Measurements from ENCODE around the gene SOCS2.
"Not testable (repeated sequence)": the region's sequence is repeated elsewhere in the genome, so short reads cannot be mapped to it uniquely, and the experiment has no call there.

SOCS2 gene

DNA sequence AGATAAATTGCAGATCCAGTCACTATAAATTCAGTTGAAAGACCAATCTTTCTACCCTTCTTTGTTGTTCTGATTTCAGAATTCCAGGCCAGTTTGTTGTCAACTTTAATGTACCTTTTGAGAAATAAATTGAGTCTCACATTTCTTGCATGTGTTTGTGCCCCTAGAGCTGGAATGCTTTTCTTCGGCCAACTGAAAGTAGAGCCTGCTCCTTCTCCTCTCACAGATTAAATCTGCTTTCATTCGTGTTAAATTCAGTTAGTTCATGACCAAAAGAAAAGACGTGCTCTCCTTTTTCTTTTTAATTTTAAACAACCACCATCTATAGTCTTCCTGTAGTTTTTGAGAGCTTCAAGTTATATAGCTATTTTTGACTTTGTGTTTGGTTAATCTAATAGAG lies 22.9 kb downstream of the SOCS2 start:
- no peak for DNase-seq

DNA sequence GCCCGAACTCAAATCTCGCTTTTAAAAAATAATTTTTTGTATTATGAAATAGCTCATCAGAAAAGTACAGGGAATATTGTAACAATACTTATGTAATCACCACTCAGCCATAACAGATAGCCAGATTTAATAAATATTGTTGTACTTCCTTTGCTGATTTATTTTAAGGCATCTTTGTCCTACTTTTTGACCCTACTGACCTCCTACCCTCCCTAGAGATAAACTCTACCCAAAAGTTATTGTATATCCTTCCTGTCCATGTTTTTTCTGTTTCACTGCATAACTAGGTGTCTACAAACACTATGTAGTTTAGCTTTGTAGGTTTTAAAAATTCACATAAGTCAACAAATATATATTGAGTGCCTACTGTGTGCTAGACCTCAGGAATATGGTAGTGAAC lies 25.1 kb downstream of the SOCS2 start:
- DNase-seq: no peak

DNA sequence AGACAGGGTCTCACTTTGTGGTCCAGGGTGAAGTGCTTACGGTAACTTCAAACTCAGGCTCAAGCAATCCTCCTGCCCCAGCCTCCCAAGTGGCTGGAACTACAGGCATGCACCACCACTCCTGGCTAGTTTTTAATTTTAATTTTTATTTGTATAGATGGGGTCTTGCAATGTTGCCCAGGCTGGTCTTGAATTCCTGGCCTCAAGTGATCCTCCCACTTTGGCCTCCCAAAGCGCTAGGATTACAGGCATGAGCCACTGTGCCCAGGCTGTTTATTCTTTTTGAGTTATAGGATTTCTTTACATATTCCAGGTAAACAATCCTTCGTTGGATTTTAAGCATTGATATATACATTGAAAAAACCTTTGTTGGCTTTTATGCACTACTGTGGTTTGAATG lies 26.7 kb downstream of the SOCS2 start:
- no peak for DNase-seq

DNA sequence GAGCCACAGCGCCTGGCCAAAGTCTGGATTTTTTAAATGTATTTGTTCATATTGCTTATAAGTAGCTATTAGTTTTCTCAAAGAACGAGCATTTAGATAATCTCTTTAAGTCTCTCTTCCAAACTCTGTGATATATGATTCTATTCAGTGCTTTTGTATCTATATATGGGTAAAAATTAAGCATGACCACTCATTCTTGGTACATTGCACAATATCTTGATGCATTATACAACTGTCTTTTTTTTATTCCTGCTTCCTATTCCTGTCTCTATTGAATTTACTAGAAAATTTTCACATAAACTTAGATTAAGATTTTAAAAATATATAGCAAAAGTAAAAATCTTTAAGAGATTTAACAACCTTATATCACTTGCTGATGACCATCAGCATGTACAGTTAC lies 29.1 kb downstream of the SOCS2 start:
- DNase-seq: no peak

DNA sequence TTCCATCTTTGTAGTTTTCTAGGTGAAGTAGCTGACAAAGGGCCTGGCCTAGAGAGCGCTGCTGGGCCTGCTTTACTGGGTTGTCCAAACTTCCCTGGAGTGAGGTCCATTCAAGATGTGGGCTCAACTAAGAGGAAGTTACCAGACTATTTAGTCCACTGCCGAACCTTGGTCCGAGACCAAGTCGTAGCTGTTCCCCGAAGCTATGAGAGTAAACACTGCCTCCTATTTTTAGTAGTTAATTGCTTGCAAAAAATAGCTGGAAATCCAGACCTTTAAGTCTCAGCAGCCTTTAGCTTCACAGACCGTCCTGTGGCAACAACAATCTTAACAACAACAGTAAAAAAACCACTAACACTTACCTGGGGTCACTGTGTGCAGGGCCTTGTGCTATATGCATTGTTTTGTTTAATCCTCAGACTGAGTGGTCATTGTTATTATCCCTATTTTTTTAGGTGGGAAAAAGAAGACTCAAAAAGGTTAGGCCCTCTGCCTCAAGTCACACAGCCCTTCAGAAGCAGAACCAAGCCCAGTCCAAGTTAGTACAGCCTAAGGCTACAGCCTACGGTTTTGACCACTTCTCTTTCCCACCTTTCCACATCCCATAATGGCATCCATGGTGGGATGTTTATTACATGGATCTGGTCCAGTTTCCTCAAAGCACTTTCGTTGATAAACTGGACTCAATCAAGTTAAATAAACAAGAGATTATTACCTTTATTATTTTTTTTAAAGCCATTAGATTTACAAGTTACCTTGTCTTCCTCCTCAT lies 30.6 kb downstream of the SOCS2 start:
- no peak for DNase-seq

DNA sequence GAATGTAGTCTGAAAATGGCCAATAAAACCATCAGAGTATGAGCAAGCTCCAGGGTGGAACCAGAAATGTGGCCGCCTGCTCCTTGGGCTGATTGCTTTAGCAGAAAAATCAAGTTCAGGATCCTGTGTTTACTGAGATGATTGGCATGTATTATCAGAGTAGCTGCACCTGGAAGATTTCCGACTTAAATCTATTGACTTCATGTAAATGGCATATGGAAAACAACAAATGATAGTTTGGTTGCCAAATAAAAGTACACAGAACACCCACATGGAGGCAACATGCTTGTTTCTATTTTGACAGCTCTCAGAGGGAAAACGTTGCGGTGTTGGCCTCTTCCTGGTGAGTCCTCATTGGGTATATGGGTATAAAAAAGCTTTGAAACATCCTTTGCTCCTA lies 31.3 kb downstream of the SOCS2 start:
- DNase-seq: no peak

DNA sequence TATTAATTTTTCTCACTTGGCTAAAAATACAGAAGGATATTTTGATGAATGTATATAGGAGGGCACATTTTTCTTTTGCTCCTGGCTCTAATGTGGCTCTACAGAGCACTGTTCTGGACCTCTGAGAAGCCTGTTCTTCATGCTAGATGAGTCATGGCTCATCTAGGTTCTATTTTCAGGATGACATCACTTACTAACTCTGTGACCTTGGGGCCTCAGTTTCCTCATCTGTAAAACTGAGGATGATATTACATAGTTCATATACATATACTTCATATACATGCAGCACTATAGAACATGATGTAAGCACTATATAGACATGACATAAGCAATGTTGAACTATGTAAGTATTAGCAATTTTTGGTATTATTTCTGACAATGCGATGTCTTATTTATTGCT lies 35.8 kb downstream of the SOCS2 start:
- DNase-seq: no peak

DNA sequence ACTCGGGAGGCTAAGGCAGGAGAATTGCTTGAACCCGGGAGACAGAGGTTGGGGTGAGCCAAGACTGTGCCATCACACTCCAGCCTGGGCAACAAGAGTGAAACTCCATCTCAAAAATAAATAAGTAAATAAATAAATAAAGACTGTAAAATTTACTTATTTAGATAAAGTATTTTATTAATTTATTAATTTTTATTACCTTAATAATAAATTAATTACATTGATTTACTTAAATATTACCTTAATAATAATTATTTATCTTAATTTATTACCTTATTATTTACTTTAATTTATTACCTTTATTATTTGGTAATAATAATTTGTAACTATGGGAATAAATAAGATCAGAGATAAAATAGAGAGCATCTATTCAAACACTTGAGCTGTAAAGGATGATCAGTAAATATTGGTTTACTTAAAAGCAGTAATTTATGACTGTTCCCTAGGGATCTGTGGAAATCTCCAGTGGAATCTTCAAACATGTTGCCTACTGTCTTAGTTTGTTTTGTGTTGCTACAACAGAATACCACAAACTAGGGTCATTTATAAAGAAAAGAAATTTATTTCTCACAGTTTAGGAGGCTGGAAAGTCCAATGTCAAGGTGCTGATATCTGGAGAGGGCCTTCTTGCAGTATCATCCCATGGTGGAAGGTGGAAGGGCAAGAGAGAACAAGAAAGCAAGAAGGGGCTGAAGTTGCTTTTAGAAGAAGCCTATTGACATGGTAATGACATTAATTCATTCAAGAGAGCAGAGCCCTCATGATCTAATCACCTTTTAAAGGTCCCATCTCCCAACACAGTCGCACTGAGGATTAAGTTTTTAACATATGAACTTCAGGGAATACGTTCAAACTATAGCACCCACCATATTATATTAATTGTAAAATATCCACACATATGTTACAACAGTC lies 37.1 kb downstream of the SOCS2 start:
- DNase-seq: no peak

DNA sequence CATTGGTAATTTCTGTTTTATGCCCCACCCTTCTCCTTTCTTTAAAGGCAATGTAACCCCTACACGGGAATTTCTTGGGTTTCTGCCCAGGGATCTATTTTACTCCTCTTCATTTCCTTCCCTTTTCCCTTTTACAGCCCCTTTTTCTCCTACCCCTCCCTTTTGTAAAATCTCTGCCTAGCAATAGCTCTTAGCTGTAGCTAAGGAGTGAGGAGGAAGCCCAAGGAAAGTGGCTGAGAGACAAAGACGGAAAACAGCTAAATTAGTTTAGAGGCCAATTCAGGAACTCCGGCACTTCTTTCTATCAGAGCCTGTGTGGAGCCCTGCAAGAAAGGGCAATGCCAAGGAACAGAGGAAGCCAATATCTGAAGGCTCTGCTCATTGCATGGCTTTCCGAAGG lies 40.3 kb downstream of the SOCS2 start:
- DNase-seq: no peak

DNA sequence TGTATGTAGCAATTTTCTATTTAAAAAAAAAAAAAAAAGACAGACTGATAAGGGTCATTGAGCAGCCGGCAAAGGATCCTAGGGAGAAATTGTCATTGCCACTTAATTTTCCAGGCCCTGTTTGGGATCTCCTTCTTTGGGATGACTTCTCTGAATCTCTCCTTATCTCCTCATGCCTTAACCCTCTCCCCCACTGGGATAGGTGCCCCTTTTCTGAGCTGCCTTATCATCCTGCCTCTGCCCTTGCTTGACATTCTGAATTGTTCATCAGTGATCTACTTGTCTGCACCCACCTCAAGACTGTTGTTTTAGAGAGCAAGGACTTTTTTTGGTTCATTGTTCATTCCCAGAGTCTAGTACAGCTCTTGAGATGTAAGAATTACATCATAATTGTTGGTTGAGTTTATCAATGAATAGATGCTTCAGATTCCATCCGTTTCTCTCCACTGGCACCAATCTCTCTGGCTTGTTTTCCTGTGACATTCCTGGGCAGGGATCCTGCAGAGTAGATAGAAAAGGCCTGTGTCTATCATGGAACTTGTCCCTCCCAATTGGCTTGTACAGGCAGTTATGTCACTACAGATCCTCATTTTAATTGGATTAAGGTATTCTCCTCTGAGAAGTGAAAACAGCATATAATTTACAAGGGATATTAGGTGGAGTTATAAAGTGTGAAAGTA lies 42.6 kb downstream of the SOCS2 start:
- no peak for DNase-seq

DNA sequence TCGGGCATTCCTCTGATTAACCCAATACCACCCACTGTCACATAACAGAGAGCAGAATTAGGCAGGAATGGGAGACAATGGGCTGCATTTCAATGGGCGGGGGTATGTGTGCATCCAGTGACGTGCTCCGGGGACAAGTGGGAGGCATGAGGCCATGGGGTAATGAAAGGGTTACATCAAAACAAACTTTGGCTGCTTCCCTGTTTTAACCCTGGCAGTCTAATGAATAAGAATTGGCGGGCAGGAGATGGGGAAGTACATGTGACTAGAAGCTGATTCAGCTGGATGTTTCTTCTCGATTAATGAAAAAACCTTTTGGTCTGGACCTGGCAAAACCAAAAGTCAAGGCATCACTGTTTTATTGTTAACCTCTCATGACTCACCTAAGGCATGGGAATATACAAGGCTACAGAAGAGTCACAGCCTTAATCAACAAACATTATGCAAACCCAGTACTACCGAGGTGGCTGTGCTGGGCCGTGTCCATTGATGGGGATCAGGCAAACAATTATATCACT lies 44.2 kb downstream of the SOCS2 start:
- no peak for DNase-seq

DNA sequence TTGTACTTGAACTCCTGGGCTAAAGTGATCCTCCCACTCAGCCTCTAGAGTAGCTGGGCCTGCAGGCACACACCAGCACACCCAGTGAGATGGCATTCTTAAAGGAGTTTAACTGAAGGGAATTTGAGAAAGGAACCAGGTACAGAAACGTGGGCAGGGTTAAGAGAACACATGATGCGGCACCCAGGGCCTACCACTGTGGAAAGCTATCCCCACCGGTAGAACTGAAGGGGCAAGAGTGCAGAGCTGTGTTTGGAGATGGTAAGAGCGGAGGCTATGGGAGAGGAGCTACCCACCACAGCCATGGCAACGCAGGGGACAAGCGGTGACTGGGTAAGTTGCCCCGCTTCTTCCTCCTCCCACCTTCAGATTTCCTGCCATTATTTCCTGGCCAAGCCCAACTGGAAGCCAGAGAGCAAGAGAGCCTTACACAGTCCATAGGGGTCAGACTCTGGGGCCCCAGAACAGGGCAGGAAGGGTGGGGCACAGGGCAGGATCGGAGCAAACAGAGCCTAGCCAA lies 46.5 kb downstream of the SOCS2 start:
- no peak for DNase-seq

DNA sequence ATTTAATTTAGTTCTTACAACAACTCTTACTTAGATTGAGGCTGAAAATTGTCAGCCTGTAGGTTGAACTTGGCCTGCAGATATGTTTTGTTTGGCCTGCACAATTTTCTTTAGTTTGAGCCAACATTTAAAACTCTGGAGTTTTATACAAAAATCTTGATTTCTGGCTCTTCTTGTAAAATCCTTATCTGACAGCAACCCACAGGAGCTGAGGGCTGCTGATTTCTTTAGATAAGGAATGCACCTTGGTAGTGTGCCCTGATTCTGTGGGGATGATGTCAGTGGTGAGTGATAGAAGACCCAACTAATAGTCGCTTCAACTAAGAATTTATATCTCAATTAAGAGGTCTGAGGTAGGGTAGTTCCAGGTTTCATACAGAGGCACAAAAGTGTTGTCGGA lies 49.5 kb downstream of the SOCS2 start:
- no peak for DNase-seq

DNA sequence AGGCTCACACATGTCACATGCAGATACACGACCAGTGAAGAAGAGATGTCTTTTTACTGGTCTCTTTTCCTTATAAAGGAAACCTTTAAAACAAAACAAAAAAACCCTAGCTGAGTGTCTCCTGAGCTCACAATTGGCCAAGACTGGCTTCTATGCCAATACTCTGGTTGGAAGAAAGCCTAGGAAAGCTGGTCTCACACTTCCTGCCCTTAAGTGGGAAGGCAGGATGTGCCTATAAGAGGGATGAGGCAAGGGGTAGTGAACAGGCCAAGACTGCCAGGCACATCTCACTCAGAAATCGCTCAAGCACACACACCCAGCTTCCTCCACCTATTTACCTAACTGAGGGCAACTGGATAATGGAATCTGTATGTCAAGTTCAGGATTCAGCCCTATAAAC lies 50.0 kb downstream of the SOCS2 start:
- no peak for DNase-seq

DNA sequence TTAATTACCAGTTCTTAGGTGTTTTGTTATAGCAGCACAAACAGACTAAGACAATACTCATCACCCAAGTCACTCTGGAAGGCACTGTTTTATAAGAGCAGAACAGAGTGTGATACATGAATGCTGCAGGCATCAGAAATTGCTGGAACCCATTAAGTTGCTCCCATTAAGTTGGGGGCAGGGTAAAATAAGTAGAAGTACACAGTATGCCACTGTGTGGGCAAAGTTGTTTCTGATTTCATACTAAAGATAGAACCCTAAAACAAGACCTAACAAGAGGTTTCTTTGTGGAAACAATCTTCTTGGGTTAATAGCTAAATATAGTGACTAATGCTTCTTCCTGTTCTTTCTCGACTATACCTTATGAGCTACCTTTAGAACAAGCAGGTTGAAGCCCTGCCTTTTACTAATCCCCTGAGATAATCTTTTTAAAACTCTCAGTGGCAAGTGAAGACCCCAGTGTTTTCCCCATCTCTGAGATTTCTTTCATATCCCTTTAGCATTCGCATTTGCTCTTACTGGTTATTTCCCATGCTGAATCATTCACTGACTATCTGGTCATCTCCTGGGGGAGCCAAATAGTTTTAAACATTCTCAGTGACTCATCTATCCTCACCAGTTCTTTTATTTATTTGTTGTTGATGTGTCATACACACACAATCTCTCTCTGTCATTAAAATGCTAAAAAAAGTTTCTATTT lies 52.3 kb downstream of the SOCS2 start:
- no peak for DNase-seq

DNA sequence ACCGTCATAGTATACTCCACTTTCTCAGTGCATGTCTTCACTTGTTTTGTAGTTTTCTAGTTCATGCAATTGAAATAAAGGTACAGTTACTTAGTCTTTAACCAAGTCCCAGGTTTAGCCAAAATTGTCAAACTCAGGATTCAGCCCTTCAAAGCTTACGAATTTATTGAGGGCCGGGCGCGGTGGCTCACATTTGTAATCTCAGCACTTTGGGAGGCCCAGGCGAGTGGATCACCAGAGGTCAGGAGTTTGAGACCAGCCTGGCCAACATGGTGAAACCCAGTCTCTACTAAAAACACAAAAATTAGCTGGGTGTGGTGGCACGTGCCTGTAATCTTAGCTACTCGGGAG lies 52.8 kb downstream of the SOCS2 start:
- DNase-seq: not testable (repeated sequence)

DNA sequence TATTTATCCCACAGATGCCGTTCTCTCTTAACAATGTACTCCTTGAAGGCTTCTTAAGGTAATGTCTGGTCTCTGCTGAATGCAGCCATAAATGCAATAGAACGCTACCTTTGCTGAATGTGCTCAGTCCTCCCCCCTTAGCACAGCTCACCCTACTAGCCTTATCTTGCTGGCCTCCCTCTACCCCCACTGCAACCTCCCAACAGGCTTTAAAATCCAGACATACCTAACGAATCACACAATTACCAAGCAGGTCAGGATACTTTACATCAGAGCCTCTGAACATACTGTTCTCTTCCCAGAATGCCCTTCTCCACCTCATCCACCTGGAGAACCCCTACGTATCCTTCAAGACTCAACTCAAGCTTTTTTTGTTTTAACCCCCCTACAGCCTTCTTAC lies 53.7 kb downstream of the SOCS2 start:
- DNase-seq: no peak

Data from right forelimb (tissue), 1 donor.